Stimulated activated CD4-positive, alpha-beta T cell treated with anti-CD3 and anti-CD28 coated beads, Interleukin-15, amount 100 ng/mL, for 48 hours (primary cell): ENCODE data around the gene TAS1R2.

Source experiments
- DNase-seq, 2 donors: peaks; one replicate each; pipeline ENCODE4 v3.0.0-alpha.2; 2020; ENCODE audit warnings: low read depth in 2 of 2

TAS1R2 gene

DNA sequence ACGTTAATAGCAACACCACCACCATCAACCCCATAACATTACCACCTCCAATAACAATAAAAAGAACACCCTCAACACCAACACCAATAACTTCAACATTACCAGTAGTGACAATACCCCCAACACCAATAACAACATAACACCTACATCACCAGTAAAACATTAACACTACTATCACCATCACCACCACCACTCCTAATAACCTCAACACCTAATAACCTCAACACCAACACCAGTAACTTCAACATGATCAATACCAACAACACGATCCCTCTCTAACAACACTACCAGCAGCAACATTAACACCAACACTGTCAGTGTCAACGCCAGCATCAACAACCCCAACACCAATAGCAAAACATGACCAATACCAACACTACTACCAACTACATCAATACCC is 57.2 kb downstream of the TAS1R2 start:
- no peak for DNase-seq

- no peak for DNase-seq
Observed at GRCh38 chr1:18800258-18800657, 59.2 kb downstream of the TAS1R2 start.

DNA sequence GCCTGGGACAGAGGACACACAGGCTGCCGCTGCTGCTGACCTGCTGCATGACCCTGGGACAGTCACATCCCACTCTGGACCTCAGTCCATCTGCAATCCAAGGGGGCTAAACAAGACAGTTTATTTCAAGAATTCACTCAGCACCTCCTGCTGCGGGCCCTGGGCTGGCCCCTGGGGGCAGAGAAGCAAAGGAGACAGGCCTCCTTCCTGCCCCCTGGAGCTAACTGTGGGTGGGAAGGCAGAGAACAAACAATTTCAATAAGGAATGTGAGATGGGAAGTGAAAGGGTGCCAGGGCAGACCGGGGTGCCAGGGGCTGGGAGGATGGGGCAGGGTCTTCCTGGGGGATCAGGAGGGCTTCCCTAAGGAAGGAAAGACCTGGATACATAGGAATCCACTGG is 60.0 kb downstream of the TAS1R2 start:
- no peak for DNase-seq

- no peak for DNase-seq
Observed at GRCh38 chr1:18798946-18799345, 60.5 kb downstream of the TAS1R2 start.

- DNase-seq: no peak
Observed at GRCh38 chr1:18798533-18798932, 60.9 kb downstream of the TAS1R2 start.

GRCh38 chr1:18796950-18797349 is 62.5 kb downstream of the TAS1R2 start:
- DNase-seq: no peak

- DNase-seq: no peak
Observed at GRCh38 chr1:18795002-18795689, 64.3 kb downstream of the TAS1R2 start.

GRCh38 chr1:18794561-18794960 is 64.9 kb downstream of the TAS1R2 start:
- no peak for DNase-seq

DNA sequence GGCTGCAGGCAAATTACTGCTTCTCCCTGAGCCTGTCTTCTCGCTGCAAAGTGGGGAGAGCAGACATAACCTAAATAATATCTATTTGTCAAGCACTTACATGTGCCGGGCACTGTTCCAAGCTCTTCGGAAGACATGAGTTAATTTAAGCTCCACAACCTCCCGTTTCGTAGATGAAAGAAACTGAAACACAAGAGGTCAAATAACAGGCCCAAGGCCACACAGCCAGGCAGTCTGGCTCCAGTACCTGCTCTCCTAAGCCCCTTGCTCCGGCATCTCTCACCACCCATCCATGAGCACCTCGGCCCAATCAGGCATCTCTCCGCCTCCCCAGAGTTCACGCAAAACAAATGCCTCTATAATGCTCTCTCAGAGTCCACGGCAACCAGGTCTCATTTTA is 65.4 kb downstream of the TAS1R2 start:
- no peak for DNase-seq

GRCh38 chr1:18793164-18793563 is 66.3 kb downstream of the TAS1R2 start:
- DNase-seq: no peak

GRCh38 chr1:18792747-18793146 is 66.7 kb downstream of the TAS1R2 start:
- no peak for DNase-seq
